Activated CD8-positive, alpha-beta memory T cell treated with anti-CD3 and anti-CD28 coated beads, Interleukin-2, amount 50 U/mL, for 24 hours (primary cell): ENCODE results near the gene SPIB.
"Not testable (repeated sequence)": the region's sequence is repeated elsewhere in the genome, so short reads cannot be mapped to it uniquely, and the experiment has no call there.

ENCODE experiments used
- DNase-seq: peaks from one replicate; pipeline ENCODE4 v3.0.0-alpha.2; 2020; ENCODE audit errors: extremely low read depth

The SPIB gene

GRCh38 chr19:50468818-50469217, 50.1 kb downstream of the SPIB start:
- DNase-seq: no peak

GRCh38 chr19:50473336-50473735, 54.6 kb downstream of the SPIB start:
- DNase-seq: not testable (repeated sequence)

DNA sequence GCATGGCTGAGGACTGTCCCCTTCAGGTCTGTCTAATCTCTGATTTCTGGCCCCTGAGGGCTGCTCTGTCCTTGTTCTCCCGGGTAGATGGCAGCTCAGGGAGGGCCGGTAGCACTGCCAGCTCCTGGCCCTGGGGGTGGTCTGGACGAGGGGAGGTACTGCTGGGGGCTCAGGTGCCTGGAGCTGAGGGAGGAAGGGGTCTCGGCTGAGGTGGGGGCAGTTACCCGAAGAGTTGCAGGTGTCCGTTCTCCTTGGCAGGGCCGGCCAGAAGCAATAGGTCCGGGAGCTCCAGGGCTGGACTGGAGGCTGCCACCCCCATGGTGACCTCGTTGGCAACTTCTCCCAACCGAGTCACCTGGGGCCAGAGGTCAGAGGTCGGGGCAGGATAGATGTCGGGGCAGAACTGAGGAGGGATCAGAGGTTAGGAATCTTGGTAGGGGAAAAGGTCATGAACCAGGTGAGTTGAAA, 56.4 kb downstream of the SPIB start:
- no peak for DNase-seq

DNA sequence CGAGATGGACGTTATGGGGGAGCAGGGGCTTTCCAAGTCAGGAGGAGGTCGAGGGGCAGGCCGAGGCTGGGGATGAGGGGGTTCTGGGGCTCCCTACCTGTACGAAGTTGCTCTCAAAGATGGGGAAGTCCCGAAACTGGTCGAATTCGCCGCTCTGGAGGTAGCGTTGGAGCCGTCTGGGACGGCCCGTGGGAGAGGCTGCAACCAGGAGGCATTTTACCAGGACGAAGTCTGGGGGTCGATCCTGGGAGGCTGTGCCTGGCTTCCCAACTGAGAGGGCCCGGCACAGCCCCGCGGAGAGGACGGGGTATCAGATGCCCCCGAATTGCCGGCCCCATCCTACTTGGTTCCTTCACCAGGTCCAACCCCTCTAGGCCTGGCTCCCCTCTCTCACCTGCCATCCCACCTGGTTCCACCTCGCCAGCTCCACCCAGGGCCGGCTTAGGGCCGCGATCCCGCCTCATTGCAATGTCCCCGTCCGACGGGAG, 57.0 kb downstream of the SPIB start:
- no peak for DNase-seq

DNA sequence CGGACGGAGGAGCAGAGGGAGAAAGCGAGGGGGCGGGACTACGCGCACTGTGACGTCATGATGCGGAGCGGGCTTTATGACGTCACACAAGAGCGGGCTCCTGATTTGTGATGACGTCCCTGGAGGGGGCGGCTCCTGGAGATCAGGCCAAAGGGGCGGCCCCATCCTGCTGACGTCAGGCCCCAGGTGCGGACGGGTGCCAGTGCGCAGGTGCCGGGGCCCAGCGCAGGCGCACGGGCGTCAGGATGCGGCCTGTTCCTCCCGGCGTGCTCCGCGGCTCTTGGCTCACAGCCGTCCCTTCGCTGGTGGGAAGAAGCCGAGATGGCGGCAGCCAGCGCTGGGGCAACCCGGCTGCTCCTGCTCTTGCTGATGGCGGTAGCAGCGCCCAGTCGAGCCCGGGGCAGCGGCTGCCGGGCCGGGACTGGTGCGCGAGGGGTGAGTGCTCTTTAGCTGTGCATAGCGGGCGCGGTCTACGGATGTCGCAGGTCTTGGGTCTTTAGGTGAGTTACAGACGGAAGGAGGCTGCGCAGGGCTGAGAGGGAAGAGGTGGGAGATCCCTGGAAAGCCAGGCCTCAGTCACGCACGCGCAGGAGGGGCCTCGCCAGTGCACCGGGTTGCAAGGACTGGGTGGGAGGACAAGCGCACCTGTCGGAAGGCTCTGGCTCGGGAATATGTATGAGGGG, 57.6 kb downstream of the SPIB start, which contains the start of the genes EMC10 and GARIN5A:
Gene EMC10 (plus strand): TSS at position 284 of the 683 bp plus-strand sequence. CDS start 38 bp downstream, at position 322.
Gene GARIN5A (minus strand): TSS at position 625 of the 683 bp plus-strand sequence. CDS start 460 bp downstream, at position 165.
- peak; percentile 85 for DNase-seq

DNA sequence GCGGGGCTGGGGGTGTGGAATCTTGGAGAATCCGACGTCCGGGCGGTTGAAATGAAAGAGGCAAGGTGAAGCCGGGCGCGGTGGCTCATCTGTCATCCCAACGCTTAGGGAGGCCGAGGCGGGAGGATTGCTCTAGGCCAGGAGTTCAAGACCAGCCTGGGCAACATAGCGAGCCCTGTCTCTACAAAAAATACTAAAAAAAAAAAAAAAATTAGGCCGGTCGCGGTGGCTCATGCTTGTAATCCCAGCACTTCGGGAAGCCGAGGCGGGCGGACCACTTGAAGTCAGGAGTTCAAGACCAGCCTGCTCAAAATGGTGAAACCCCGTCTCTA, 58.1 kb downstream of the SPIB start:
- no peak for DNase-seq

GRCh38 chr19:50477751-50478515, 59.2 kb downstream of the SPIB start:
- DNase-seq: no peak

GRCh38 chr19:50478901-50479715, 60.4 kb downstream of the SPIB start:
- no peak for DNase-seq

DNA sequence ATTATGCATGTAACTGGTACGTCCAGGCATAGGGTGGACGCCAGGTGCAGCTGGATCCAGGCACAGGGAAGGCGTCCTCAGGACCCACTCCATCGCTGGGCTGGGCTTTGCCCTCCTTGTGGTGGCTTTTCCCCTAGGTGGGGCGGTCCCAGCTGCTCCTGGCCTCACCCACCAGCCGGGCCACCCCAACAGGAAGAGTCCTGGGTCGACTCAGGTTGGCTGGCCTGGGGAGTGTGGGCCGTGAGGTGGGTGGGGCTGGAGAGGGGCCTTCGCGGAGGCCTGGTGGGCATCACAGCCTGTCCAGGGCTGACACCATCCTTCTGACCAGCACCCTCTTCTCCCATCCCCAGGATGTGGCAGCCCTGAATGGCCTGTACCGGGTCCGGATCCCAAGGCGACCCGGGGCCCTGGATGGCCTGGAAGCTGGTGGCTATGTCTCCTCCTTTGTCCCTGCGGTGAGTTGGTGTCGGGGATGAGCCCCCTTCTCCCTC, 61.1 kb downstream of the SPIB start:
- DNase-seq: no peak

DNA sequence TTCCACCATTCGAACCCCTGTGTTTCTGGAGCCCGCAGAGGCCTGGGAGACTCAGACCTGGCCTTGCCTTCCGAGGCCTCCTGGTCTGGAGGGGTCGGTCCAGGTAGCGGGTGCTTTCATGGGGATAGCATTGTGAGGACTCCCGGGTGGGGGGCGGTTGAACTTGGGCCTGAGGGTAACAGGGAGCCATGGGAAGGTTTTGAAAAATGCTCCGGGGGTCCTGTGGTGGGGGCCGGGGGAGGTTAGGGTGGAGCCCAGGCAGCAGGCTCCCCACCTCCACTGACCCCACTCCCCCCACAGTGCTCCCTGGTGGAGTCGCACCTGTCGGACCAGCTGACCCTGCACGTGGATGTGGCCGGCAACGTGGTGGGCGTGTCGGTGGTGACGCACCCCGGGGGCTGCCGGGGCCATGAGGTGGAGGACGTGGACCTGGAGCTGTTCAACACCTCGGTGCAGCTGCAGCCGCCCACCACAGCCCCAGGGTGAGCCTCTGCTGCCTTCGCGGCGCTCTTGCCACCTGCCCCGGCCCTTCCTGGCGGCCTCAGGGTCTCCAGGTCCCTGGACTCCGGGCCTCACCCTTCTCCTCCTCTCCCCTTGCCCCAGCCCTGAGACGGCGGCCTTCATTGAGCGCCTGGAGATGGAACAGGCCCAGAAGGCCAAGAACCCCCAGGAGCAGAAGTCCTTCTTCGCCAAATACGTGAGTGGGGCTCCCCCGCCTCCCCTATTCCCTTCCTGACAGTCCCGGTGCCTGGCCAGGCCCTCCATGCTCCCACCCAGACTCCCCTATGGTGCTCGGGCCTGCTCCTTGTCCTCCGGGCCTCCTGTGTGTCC, 61.8 kb downstream of the SPIB start:
- no peak for DNase-seq
